K562 (cell line): ENCODE data around the gene SMC5. TPM values are rescaled to one million over a fixed set of nuclear protein-coding genes. Genes with fewer than 3 reads are reported as not detected.

Experiments
- BCOR ChIP-seq: fragments of 450-650 bp; IDR thresholded peaks from 2 replicates; pipeline ENCODE4 v1.6.1; 2016
- CBX8 ChIP-seq: fragments of 200-600 bp; sonication (generic); IDR thresholded peaks from 2 replicates; pipeline ENCODE4 v1.6.1; 2012; ENCODE audit warnings: borderline replicate concordance, mixed run types, low read depth, mild to moderate bottlenecking, moderate library complexity, mixed read lengths, low read length, control low read depth, inconsistent platforms; ENCODE audit not compliant: poor library complexity, severe bottlenecking; ENCODE audit errors: extremely low read depth
- CTBP1 ChIP-seq: fragments of 450-650 bp; IDR thresholded peaks from 2 replicates; pipeline ENCODE4 v1.6.1; 2016; ENCODE audit warnings: borderline replicate concordance
- EHMT2 ChIP-seq: fragments of 450-650 bp; IDR thresholded peaks from 2 replicates; pipeline ENCODE4 v1.6.1; 2018; ENCODE audit warnings: antibody characterized with exemption
- ELF2 ChIP-seq: fragments of 250-450 bp; sonication (Bioruptor Pico); IDR thresholded peaks from 2 replicates; pipeline ENCODE4 v1.5.0; 2021; ENCODE audit warnings: mild to moderate bottlenecking
- ERF ChIP-seq: fragments of 450-650 bp; formaldehyde crosslinking; IDR thresholded peaks from 2 replicates; pipeline ENCODE4 v1.4.0; 2020; ENCODE audit warnings: mild to moderate bottlenecking, mixed read lengths
- ESRRB ChIP-seq: fragments of 250-450 bp; sonication (Bioruptor Pico); IDR thresholded peaks from 2 replicates; pipeline ENCODE4 v1.5.0; 2020; ENCODE audit warnings: mild to moderate bottlenecking, moderate library complexity, borderline replicate concordance
- FOXA3 ChIP-seq, 2 experiments: fragments of 450-650 bp in 1 of 2; sonication (generic) in 1 of 2; formaldehyde crosslinking; IDR thresholded peaks in 1 of 2; conservative IDR thresholded peaks in 1 of 2; 2 replicates each; pipeline versions ENCODE4 v1.4.0 to v1.8.0; 2020 to 2022; ENCODE audit warnings: mild to moderate bottlenecking in 2 of 2, missing genetic modification reagents in 1 of 2
- HDAC1 ChIP-seq, 2 experiments: fragments of 450-650 bp; IDR thresholded peaks; 2 replicates each; pipeline ENCODE4 v1.6.1; 2016 to 2017; ENCODE audit warnings: inconsistent platforms in 1 of 2, mild to moderate bottlenecking in 1 of 2, moderate library complexity in 1 of 2
- KHSRP ChIP-seq: fragments of 450-650 bp; IDR thresholded peaks from 2 replicates; pipeline ENCODE4 v1.6.1; 2017
- NFATC3 ChIP-seq: fragments of 450-650 bp; IDR thresholded peaks from 2 replicates; pipeline ENCODE4 v1.6.1; 2017; ENCODE audit warnings: mild to moderate bottlenecking
- NFXL1 ChIP-seq: fragments of 450-650 bp; formaldehyde crosslinking; IDR thresholded peaks from 2 replicates; pipeline ENCODE4 v1.4.0; 2021; ENCODE audit warnings: mild to moderate bottlenecking
- NR2F6 ChIP-seq: fragments of 450-650 bp; formaldehyde crosslinking; IDR thresholded peaks from 2 replicates; pipeline ENCODE4 v1.4.0; 2020; ENCODE audit warnings: mild to moderate bottlenecking
- POLR3A ChIP-seq: IDR thresholded peaks from 2 replicates; pipeline ENCODE4 v1.6.1; 2011; ENCODE audit warnings: borderline replicate concordance, mild to moderate bottlenecking, moderate library complexity; ENCODE audit not compliant: insufficient read length, insufficient read depth; ENCODE audit errors: extremely low read depth
- SMAD2 ChIP-seq: fragments of 150-350 bp; IDR thresholded peaks from 2 replicates; pipeline ENCODE4 v1.6.1; 2014; ENCODE audit warnings: low read depth, mild to moderate bottlenecking, low read length
- YBX1 ChIP-seq: fragments of 450-650 bp; IDR thresholded peaks from 2 replicates; pipeline ENCODE4 v1.7.1; 2016; ENCODE audit warnings: mild to moderate bottlenecking
- ZNF253 ChIP-seq: fragments of 250-450 bp; sonication (Bioruptor Pico); conservative IDR thresholded peaks from 2 replicates; pipeline ENCODE4 v1.6.1; 2021; ENCODE audit warnings: mild to moderate bottlenecking
- ZNF436 ChIP-seq: fragments of 250-450, 450-650 bp; sonication (Bioruptor Pico); formaldehyde crosslinking; IDR thresholded peaks from 2 replicates; pipeline ENCODE4 v1.7.0; 2020; ENCODE audit warnings: mild to moderate bottlenecking
- polyA plus RNA-seq, 8 experiments: library from polyadenylated mRNA; depleted of rRNA in 4 of 8; stranded (reverse) in 5 of 8; unstranded in 3 of 8; fragments of >200 nt; fragmentation: Nextera tagmentation in 2 of 8; fragmentation: Illumina TruSeq in 1 of 8; extraction: Ambion mirVana in 2 of 8; extraction: Trizol in 1 of 8; gene quantifications; 2 replicates each; pipeline versions ENCODE4 v1.2.1 to v1.2.3, GENCODE V29; 2011 to 2014; ENCODE audit warnings: inconsistent platforms in 1 of 8, missing spikeins in 1 of 8
- total RNA-seq, 7 experiments: library from RNA; depleted of rRNA in 6 of 7; stranded (reverse); fragments of >200 nt in 6 of 7; fragmentation: Illumina TruSeq in 2 of 7; extraction: Trizol in 2 of 7; gene quantifications; 2 replicates each; pipeline versions ENCODE4 v1.2.1 to v1.2.3, GENCODE V29; 2011 to 2021; ENCODE audit warnings: low replicate concordance in 1 of 7
- TF ChIP-seq, protein P1 (sequence below): fragments of 450-650 bp; IDR thresholded peaks from 2 replicates; pipeline ENCODE4 v1.7.0; 2016; ENCODE audit warnings: borderline replicate concordance
- TF ChIP-seq, protein P2 (sequence below): sonication (generic); formaldehyde crosslinking; IDR thresholded peaks from 2 replicates; pipeline ENCODE4 v1.8.0; 2022; ENCODE audit warnings: missing genetic modification reagents, mild to moderate bottlenecking, borderline replicate concordance
- TF ChIP-seq, protein P3 (sequence below): IDR thresholded peaks from 2 replicates; pipeline ENCODE4 v1.6.1; 2012; ENCODE audit warnings: low read depth, low read length, improper control_type of control experiment, borderline replicate concordance
- TF ChIP-seq, protein P4 (sequence below): sonication (generic); formaldehyde crosslinking; IDR thresholded peaks from 2 replicates; pipeline ENCODE4 v1.8.1; 2023; ENCODE audit warnings: mild to moderate bottlenecking, missing genetic modification reagents, moderate library complexity

Gene SMC5
- total and polyA plus RNA-seq, 9 of the 15 experiments (the other 6 are each of a cell fraction or from before 2014, with no cell fraction given), result 3.5 to 43.2 (median 21.4) TPM

DNA sequence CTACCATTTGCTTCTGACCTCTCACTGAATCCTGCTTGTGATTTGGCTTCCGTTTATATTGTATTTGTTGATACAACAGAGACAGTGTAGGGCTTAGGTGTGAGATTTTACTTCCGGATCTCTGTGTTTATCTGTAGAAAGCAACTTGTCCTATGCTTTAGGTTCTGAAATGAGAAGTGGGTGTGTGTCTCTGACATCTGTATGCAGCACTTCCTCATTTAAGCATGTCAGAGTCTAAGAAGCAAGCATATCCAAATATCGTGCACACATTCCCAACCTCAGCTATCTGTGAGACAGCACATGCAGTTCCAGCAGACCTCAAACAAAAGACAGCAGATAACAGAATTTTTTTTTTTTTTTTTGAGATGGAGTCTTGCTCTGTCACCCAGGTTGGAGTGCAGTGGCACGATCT, 139.4 kb downstream of the SMC5 start (continued):
- TF ChIP-seq ZNF436, result no peak
- peak; percentile 57; the same call in 1 of the 2 replicates for TF ChIP-seq ELF2 (CRISPR knock-in tag)
- TF ChIP-seq EHMT2, result no peak
- TF ChIP-seq YBX1, result no peak
- TF ChIP-seq POLR3A, result no peak
- TF ChIP-seq ESRRB, result no peak
- no peak for TF ChIP-seq KHSRP
- TF ChIP-seq NR2F6, result no peak
- peak; percentile 78 for TF ChIP-seq BCOR
- no peak for TF ChIP-seq SMAD2
- peak; percentile 77; the same call in 1 of the 2 replicates for TF ChIP-seq CTBP1
- TF ChIP-seq CBX8, result no peak
- no peak for TF ChIP-seq NFATC3
- TF ChIP-seq NFXL1 (CRISPR knock-in tag), result no peak
- no peak for TF ChIP-seq ZNF253 (CRISPR knock-in tag)
- TF ChIP-seq FOXA3 (CRISPR knock-in tag; conservative IDR thresholded peaks at IDR 0.05 in 1 of 2, IDR thresholded peaks at IDR 0.05 in 1 of 2), result peak in 1 of 2 experiments; percentile 49; a peak in 1 of 4 replicates
- peak in 1 of 2 experiments; percentile 95; a peak in 2 of 4 replicates for TF ChIP-seq HDAC1 (IDR thresholded peaks at IDR 0.05)
- TF ChIP-seq, protein P1, sequence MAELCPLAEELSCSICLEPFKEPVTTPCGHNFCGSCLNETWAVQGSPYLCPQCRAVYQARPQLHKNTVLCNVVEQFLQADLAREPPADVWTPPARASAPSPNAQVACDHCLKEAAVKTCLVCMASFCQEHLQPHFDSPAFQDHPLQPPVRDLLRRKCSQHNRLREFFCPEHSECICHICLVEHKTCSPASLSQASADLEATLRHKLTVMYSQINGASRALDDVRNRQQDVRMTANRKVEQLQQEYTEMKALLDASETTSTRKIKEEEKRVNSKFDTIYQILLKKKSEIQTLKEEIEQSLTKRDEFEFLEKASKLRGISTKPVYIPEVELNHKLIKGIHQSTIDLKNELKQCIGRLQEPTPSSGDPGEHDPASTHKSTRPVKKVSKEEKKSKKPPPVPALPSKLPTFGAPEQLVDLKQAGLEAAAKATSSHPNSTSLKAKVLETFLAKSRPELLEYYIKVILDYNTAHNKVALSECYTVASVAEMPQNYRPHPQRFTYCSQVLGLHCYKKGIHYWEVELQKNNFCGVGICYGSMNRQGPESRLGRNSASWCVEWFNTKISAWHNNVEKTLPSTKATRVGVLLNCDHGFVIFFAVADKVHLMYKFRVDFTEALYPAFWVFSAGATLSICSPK, result no peak
- TF ChIP-seq, protein P2, sequence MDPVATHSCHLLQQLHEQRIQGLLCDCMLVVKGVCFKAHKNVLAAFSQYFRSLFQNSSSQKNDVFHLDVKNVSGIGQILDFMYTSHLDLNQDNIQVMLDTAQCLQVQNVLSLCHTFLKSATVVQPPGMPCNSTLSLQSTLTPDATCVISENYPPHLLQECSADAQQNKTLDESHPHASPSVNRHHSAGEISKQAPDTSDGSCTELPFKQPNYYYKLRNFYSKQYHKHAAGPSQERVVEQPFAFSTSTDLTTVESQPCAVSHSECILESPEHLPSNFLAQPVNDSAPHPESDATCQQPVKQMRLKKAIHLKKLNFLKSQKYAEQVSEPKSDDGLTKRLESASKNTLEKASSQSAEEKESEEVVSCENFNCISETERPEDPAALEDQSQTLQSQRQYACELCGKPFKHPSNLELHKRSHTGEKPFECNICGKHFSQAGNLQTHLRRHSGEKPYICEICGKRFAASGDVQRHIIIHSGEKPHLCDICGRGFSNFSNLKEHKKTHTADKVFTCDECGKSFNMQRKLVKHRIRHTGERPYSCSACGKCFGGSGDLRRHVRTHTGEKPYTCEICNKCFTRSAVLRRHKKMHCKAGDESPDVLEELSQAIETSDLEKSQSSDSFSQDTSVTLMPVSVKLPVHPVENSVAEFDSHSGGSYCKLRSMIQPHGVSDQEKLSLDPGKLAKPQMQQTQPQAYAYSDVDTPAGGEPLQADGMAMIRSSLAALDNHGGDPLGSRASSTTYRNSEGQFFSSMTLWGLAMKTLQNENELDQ, result no peak
- TF ChIP-seq, protein P3, sequence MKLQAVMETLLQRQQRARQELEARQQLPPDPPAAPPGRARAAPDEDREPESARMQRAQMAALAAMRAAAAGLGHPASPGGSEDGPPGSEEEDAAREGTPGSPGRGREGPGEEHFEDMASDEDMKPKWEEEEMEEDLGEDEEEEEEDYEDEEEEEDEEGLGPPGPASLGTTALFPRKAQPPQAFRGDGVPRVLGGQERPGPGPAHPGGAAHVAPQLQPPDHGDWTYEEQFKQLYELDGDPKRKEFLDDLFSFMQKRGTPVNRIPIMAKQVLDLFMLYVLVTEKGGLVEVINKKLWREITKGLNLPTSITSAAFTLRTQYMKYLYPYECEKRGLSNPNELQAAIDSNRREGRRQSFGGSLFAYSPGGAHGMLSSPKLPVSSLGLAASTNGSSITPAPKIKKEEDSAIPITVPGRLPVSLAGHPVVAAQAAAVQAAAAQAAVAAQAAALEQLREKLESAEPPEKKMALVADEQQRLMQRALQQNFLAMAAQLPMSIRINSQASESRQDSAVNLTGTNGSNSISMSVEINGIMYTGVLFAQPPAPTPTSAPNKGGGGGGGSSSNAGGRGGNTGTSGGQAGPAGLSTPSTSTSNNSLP, result no peak
- no peak for TF ChIP-seq ERF
- TF ChIP-seq, protein P4, sequence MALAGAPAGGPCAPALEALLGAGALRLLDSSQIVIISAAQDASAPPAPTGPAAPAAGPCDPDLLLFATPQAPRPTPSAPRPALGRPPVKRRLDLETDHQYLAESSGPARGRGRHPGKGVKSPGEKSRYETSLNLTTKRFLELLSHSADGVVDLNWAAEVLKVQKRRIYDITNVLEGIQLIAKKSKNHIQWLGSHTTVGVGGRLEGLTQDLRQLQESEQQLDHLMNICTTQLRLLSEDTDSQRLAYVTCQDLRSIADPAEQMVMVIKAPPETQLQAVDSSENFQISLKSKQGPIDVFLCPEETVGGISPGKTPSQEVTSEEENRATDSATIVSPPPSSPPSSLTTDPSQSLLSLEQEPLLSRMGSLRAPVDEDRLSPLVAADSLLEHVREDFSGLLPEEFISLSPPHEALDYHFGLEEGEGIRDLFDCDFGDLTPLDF (CRISPR knock-in tag), result no peak
